ENCODE data around the gene DSCAML1.

- no peak for TF ChIP-seq CTCF (IDR thresholded peaks at IDR 0.05; ENCODE audit: low read length)
- no peak for TF ChIP-seq EZH2 (IDR thresholded peaks at IDR 0.05; ENCODE audit: borderline replicate concordance, low read length)
Observed at GRCh38 chr11:117465236-117465997, 331.6 kb downstream of the DSCAML1 start.

Measured in OCI-LY1 (cell line).